ENCODE measurements around the gene CAMTA1. TPM values are rescaled to one million over a fixed set of nuclear protein-coding genes. Genes with fewer than 3 reads are reported as not detected.

Gene CAMTA1
- total and polyA plus RNA-seq, 9 of the 15 experiments (the other 6 are each of a cell fraction or from before 2014, with no cell fraction given), result 43.9 to 161 (median 65.9) TPM

- TF ChIP-seq SMAD2 (IDR thresholded peaks at IDR 0.05; ENCODE audit: low read depth, low read length) (no peak), ZBTB33 (CRISPR knock-in tag; IDR thresholded peaks at IDR 0.05) (peak; percentile 44; the same call in 1 of the 2 replicates)
- no peak overlapping the region for H3K4me2 ChIP-seq (ENCODE audit: insufficient read depth, low read length)
- no peaks in the 10 kb centered on the region for H3K9me3 ChIP-seq (replicated peaks; ENCODE audit: control insufficient read depth, insufficient read depth, low read depth, low read length)
- H3K27me3 ChIP-seq (ENCODE audit: control insufficient read depth in 2 of 2, insufficient read depth in 2 of 2, low read length in 2 of 2), result no peaks in the 10 kb centered on the region
- no peak overlapping the region for H3K9ac ChIP-seq (ENCODE audit: insufficient read depth in 1 of 2, low read depth in 2 of 2, low read length in 2 of 2)
- no peaks in the 10 kb centered on the region for H4K20me1 ChIP-seq (replicated peaks; ENCODE audit: control insufficient read depth, insufficient read depth, low read length)
- no peak overlapping the region for H2AFZ ChIP-seq (ENCODE audit: low read depth, low read length)
- H3K4me1 ChIP-seq (replicated peaks in 1 of 2; ENCODE audit: control insufficient read depth in 2 of 2, insufficient read depth in 2 of 2, low read length in 2 of 2), result no peaks in the 10 kb centered on the region
- ChIA-PET POLR2A (no interaction called here), CTCF (ENCODE audit: low intra/inter-chr PET ratio) (no interaction called here)
- intact Hi-C loops (cut with micrococcal nuclease), result no loop called here
- 74% methylated on average over 5 of the region's 5 CpGs for WGBS (ENCODE audit: insufficient coverage, low coverage, missing lambda C conversion rate)
- H3K4me3 ChIP-seq, result no peak overlapping the region
- H3K79me2 ChIP-seq (ENCODE audit: control insufficient read depth, insufficient read depth, low read length), result no peaks in the 10 kb centered on the region
- no peaks in the 10 kb centered on the region; the same call in 2 of the 3 replicates for H3K36me3 ChIP-seq (ENCODE audit: control insufficient read depth, insufficient read depth, low read length)
- no peaks in the 10 kb centered on the region for H3K9me1 ChIP-seq (ENCODE audit: control insufficient read depth, insufficient read depth, low read length)
- no peak for ATAC-seq
- FAIRE-seq, result peak; percentile 29
- H3K27ac ChIP-seq (ENCODE audit: extremely low read depth, low read depth, low read length), result no peak overlapping the region
- in situ Hi-C loops (cut with MboI), result no loop called here
- DNase-seq (ENCODE audit: extremely low read depth in 1 of 4, low spot score in 3 of 4), result peak in 1 of 4 experiments; percentile 9
- no TSS peak for BruUV-seq (replicated peaks)
These were observed 48.5 kb downstream of the CAMTA1 start for GRCh38 chr1:6833804-6834203.

- CTCF ChIA-PET (ENCODE audit: low intra/inter-chr PET ratio), result no interaction called here
- 80% methylated on average over 13 of the region's 13 CpGs for WGBS (ENCODE audit: insufficient coverage, low coverage, missing lambda C conversion rate)
- H3K36me3 ChIP-seq (ENCODE audit: control insufficient read depth, insufficient read depth, low read length), result no peaks in the 10 kb centered on the region; the same call in 2 of the 3 replicates
These were observed 49.1 kb downstream of the CAMTA1 start for GRCh38 chr1:6834366-6834765.

More at GRCh38 chr1:6834366-6834765, 49.1 kb downstream of the CAMTA1 start:
- no peaks in the 10 kb centered on the region for H4K20me1 ChIP-seq (replicated peaks; ENCODE audit: control insufficient read depth, insufficient read depth, low read length)
- H3K79me2 ChIP-seq (ENCODE audit: control insufficient read depth, insufficient read depth, low read length), result no peaks in the 10 kb centered on the region
- POLR2A ChIA-PET, result interaction anchor here (1.9 kb wide), 1 partner anchor 17 kb away, joined by 6 read pairs; no protein-coding TSS in a partner anchor
- no peak overlapping the region for H3K9ac ChIP-seq (ENCODE audit: insufficient read depth in 1 of 2, low read depth in 2 of 2, low read length in 2 of 2)
- no peaks in the 10 kb centered on the region for H3K9me1 ChIP-seq (ENCODE audit: control insufficient read depth, insufficient read depth, low read length)
- DNase-seq (ENCODE audit: extremely low read depth in 1 of 4, low spot score in 3 of 4), result no peak
- H3K9me3 ChIP-seq (replicated peaks; ENCODE audit: control insufficient read depth, insufficient read depth, low read depth, low read length), result no peaks in the 10 kb centered on the region
- TF ChIP-seq SAFB2 (IDR thresholded peaks at IDR 0.05; ENCODE audit: borderline replicate concordance, low read depth, low read length, severe bottlenecking) (no peak), ZNF696 (CRISPR knock-in tag; conservative IDR thresholded peaks at IDR 0.05) (no peak), MEF2A (IDR thresholded peaks at IDR 0.05; ENCODE audit: control insufficient read depth, low read depth, low read length) (no peak), CEBPB (tag; IDR thresholded peaks at IDR 0.05) (peak; percentile 46; the same call in 1 of the 2 replicates)
- no peak overlapping the region for H3K4me2 ChIP-seq (ENCODE audit: insufficient read depth, low read length)
- no peak overlapping the region for H2AFZ ChIP-seq (ENCODE audit: low read depth, low read length)
- H3K27ac ChIP-seq (ENCODE audit: extremely low read depth, low read depth, low read length), result no peak overlapping the region
- intact Hi-C loops (cut with micrococcal nuclease) (no loop called here), in situ Hi-C loops (cut with MboI) (no loop called here)
- no peak for FAIRE-seq
- H3K4me1 ChIP-seq (replicated peaks in 1 of 2; ENCODE audit: control insufficient read depth in 2 of 2, insufficient read depth in 2 of 2, low read length in 2 of 2), result no peaks in the 10 kb centered on the region
- BruUV-seq (replicated peaks), result no TSS peak
- no peaks in the 10 kb centered on the region for H3K27me3 ChIP-seq (ENCODE audit: control insufficient read depth in 2 of 2, insufficient read depth in 2 of 2, low read length in 2 of 2)
- H3K4me3 ChIP-seq, result no peak overlapping the region
- no peak for ATAC-seq
